ENCODE results near the gene COL15A1.

DNA sequence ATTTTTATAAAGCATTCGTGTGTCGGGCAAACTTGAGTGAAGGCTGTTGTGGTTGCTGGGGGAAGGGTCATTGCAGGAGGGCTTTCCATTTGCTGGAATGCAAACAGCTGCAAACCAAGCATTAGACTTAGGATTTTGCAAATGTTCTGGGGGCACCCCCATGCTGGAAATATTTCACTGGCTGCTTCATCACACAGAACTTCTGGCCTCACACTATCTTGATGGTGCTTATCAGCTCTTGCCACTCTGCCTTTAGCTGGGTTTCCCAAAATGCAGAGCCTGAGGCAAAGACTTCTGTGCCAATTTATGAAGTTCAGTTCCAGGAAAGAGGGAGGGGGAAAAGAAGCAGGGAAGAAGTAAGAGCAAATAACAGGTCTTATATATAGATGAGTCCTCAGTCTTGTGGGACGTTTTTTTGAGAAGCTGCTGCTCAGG is 8.6 kb upstream of the COL15A1 start:
- TF ChIP-seq POLR2A (IDR thresholded peaks at IDR 0.05; ENCODE audit: low read length) (peak; percentile 45), GATA1 (IDR thresholded peaks at IDR 0.05; ENCODE audit: low read depth, low read length) (peak; percentile 36)
